Common myeloid progenitor, CD34-positive (primary cell): ENCODE measurements around the gene PTPRT.

Source experiments
- CTCF ChIA-PET: fragments of 350-600 bp; sonication (Branson Sonifier 250); formaldehyde crosslinking; loops from one replicate; lab custom pipeline; 2021; ENCODE audit warnings: antibody characterized with exemption; lab: Charles Lee
- POLR2A ChIA-PET: fragments of 350-600 bp; sonication (Branson Sonifier 250); formaldehyde crosslinking; loops from one replicate; lab custom pipeline; 2021; ENCODE audit warnings: antibody characterized with exemption; lab: Charles Lee
- DNase-seq, 3 donors: peaks; one replicate each; pipeline versions ENCODE4 v3.0.0 to v3.0.0-alpha.2; 2013
- H3K27ac ChIP-seq, 2 experiments: 1 replicate in 1 of 2; 2 replicates in 1 of 2; pipeline ENCODE4 v1.7.0; 2013; ENCODE audit warnings: inconsistent platforms in 2 of 2, low read length in 2 of 2, mild to moderate bottlenecking in 2 of 2, low read depth in 1 of 2, moderate library complexity in 1 of 2; ENCODE audit not compliant: severe bottlenecking in 2 of 2, insufficient read depth in 1 of 2, poor library complexity in 1 of 2
- H3K27me3 ChIP-seq, 5 experiments: replicated peaks in 2 of 5; 1 replicate in 3 of 5; 2 replicates in 2 of 5; pipeline versions ENCODE4 v1.6.1 to v1.7.0; 2013; ENCODE audit warnings: low read length in 4 of 5, mild to moderate bottlenecking in 2 of 5, moderate library complexity in 2 of 5, inconsistent platforms in 1 of 5; ENCODE audit not compliant: insufficient read depth in 5 of 5, control insufficient read depth in 4 of 5
- H3K36me3 ChIP-seq, 4 experiments: 1 replicate in 2 of 4; 2 replicates in 2 of 4; pipeline versions ENCODE4 v1.6.1 to v1.7.0; 2013; ENCODE audit warnings: low read length in 3 of 4, control low read depth in 1 of 4, mild to moderate bottlenecking in 1 of 4; ENCODE audit not compliant: control insufficient read depth in 4 of 4, insufficient read depth in 4 of 4
- H3K4me1 ChIP-seq, 4 experiments: 1 replicate in 3 of 4; 2 replicates in 1 of 4; pipeline versions ENCODE4 v1.6.1 to v1.7.1; 2013; ENCODE audit warnings: low read length in 3 of 4, mild to moderate bottlenecking in 3 of 4, control low read depth in 1 of 4, inconsistent platforms in 1 of 4, moderate library complexity in 1 of 4; ENCODE audit not compliant: control insufficient read depth in 4 of 4, insufficient read depth in 4 of 4; ENCODE audit errors: control extremely low read depth in 1 of 4
- H3K4me3 ChIP-seq, 7 experiments: 1 replicate in 4 of 7; 2 replicates in 3 of 7; pipeline versions ENCODE4 v1.5.1 to v1.7.0; 2013; ENCODE audit warnings: mild to moderate bottlenecking in 7 of 7, low read length in 6 of 7, moderate library complexity in 6 of 7, inconsistent platforms in 2 of 7, low read depth in 2 of 7, control low read depth in 1 of 7; ENCODE audit not compliant: insufficient read depth in 4 of 7, control insufficient read depth in 1 of 7; ENCODE audit errors: extremely low read depth in 1 of 7
- H3K9me3 ChIP-seq, 5 experiments: 1 replicate in 4 of 5; 2 replicates in 1 of 5; pipeline versions ENCODE4 v1.6.1 to v1.7.1; 2013; ENCODE audit warnings: low read length in 4 of 5, mild to moderate bottlenecking in 2 of 5, inconsistent platforms in 1 of 5, low read depth in 1 of 5, moderate library complexity in 1 of 5; ENCODE audit not compliant: control insufficient read depth in 4 of 5, insufficient read depth in 2 of 5; ENCODE audit errors: control extremely low read depth in 1 of 5
- WGBS: methylation state at CpG from one replicate; pipeline ENCODE4 v1.1.5; 2013; ENCODE audit not compliant: insufficient coverage; 5-methylcytosine and 5-hydroxymethylcytosine counted together

Gene PTPRT

DNA sequence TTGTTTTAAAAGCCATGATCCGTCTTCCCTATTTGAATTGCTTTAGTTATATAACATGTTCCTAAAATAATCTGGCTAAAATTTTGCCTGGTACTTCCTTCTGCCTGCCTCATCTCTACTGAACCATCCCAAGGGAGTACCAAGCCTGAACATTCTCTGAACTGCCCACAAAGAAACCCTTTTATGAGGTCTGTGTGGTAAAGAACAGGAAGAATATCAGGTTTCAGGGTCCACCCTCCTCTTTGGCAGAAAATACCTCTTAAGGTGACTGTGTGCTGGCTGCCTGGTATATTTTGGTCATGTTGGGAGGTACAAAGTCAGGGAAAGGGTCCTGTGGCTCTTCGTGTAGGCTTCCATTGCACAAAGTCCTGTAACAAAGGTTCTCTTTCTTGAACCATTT, 997.4 kb downstream of the PTPRT start:
- H3K4me3 ChIP-seq, result no peak overlapping the region
- no peaks in the 10 kb centered on the region for H3K36me3 ChIP-seq
- no peaks in the 10 kb centered on the region for H3K9me3 ChIP-seq
- 89% methylated on average over 1 of the region's 2 CpGs for WGBS
- ChIA-PET POLR2A (no interaction called here), CTCF (no interaction called here)
- H3K4me1 ChIP-seq, result no peaks in the 10 kb centered on the region
- H3K27me3 ChIP-seq, result no peaks in the 10 kb centered on the region
- DNase-seq, result no peak
- no peak overlapping the region for H3K27ac ChIP-seq

DNA sequence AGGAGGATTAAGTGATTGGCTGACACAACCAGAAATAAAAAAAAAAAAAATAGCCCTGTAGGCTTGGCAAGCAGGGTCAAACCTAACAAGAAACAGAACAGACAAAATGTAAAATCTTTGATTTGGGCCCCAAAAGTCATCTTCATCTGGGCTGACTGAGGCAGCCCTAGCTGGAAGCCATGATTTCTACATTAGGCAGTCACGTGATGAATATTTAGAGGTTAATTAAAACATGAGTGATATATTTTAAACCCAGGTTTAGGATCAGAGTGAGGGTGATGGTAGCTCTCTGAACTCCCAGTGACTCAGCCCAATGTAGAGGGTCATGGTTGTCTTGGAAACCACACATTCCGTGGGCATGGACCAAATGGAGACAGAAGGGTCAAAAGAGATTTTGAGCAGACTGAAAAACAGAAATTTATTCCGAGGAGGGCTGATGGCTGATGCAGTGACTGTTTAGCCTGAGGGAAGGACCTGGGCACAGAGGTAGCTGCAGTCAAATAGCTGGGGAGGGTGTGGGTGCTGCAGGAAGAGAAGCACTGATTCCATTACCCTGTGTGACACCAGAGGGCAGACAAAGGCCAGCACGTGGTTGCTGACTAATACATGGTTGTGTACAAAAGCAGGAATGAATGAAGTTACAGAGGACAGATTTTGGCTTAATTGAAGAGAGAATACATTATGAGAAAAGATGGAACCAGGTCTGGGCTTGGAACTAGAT, 998.4 kb downstream of the PTPRT start:
- 95% methylated on average over 2 of the region's 4 CpGs for WGBS
- Histone ChIP-seq H3K4me1 (no peaks in the 10 kb centered on the region), H3K27me3 (no peaks in the 10 kb centered on the region), H3K36me3 (no peaks in the 10 kb centered on the region), H3K27ac (no peak overlapping the region), H3K9me3 (no peaks in the 10 kb centered on the region), H3K4me3 (no peak overlapping the region)
- POLR2A ChIA-PET, result no interaction called here
- CTCF ChIA-PET, result no interaction called here
- DNase-seq, result no peak

DNA sequence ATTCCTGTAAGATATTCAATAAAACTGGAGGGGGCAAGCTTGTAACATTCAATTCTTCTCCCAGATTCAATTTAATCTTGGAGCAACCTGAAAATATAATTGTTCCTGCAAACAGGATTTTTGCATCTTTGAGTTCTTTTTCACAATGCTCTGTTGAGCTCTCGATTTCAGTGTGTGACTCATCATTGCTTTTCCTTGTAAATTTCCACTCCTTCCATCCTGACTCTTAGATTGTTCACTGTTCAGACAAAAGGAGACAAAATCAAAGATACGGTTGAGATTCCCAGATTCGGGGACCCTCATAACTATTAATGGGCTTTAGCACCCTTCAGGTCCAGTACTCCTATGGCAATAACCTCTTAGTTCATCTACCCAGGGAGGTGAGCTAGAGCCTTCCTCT, 999.6 kb downstream of the PTPRT start:
- DNase-seq, result no peak
- Histone ChIP-seq H3K27me3 (no peaks in the 10 kb centered on the region), H3K36me3 (no peaks in the 10 kb centered on the region), H3K27ac (no peak overlapping the region), H3K4me1 (no peaks in the 10 kb centered on the region), H3K4me3 (no peak overlapping the region), H3K9me3 (no peaks in the 10 kb centered on the region)
- CTCF ChIA-PET, result no interaction called here
- WGBS, result 97% methylated on average over 2 of the region's 3 CpGs
- POLR2A ChIA-PET, result no interaction called here

DNA sequence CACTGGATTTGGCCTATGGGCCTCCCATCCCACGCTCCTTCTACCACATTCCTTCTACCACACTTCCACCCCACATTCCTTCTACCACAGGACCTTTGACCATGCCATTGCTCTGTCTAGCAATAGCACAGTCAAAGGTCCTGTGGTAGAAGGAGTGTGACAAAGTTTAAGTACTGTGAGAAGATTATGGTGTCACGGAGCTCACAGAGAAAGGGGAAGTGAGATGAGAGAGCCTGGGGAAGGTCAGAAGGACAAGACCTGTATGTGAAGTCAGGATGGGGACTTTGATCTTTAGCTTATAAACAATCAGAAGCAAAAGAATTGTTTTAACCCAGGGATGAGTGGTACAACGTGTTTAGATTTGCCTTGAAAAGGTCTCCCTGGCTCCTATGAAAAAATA, 1003.4 kb downstream of the PTPRT start:
- POLR2A ChIA-PET, result no interaction called here
- Histone ChIP-seq H3K4me3 (no peak overlapping the region), H3K4me1 (no peaks in the 10 kb centered on the region), H3K27ac (no peak overlapping the region), H3K9me3 (no peaks in the 10 kb centered on the region), H3K36me3 (no peaks in the 10 kb centered on the region), H3K27me3 (no peaks in the 10 kb centered on the region)
- CTCF ChIA-PET, result no interaction called here
- DNase-seq, result no peak
- WGBS, result 57% methylated on average over 2 of the region's 3 CpGs

DNA sequence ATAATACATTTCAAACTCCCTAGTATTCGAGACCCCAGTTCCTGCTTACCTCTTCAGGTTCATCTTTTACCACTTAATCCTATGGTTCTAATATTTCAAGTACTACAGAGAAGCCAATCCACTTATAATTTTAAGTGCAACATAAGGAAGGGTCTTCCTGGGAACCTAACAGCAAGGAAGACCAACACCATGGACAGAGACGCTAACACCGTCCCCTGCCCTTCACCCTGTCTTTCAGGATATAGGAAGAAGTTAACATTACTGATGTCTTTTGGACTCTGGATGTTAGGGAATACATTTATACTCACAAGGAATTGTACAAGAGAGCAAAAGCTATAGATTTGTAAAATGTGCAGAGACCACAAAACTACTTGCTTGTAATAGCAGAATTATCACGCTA, 1006.6 kb downstream of the PTPRT start:
- no peaks in the 10 kb centered on the region for H3K9me3 ChIP-seq
- POLR2A ChIA-PET, result no interaction called here
- no peak overlapping the region for H3K4me3 ChIP-seq
- CTCF ChIA-PET, result no interaction called here
- no peak overlapping the region for H3K27ac ChIP-seq
- no peaks in the 10 kb centered on the region for H3K4me1 ChIP-seq
- 41% methylated on average over 3 of the region's 4 CpGs for WGBS
- H3K27me3 ChIP-seq, result no peaks in the 10 kb centered on the region
- no peak for DNase-seq
- H3K36me3 ChIP-seq, result no peaks in the 10 kb centered on the region

DNA sequence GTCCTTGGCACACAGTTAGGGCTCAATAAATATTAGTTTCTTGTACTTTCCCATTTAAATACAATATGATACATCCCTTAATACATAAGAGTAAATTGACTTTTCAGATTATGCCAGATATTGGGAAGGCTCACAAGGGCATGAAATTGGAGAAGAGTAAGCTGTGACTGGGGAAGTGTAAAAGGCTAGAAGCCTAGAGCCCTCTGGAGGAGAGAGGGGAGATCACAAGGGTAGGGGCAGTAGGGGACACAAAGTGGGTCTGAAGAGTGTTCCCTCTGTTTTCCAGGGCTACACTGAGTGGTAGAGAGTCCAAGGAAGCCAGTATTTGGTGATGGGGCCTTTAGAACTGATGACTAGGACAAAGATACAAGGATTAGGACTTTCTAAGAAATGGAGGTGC, 1008.6 kb downstream of the PTPRT start:
- Histone ChIP-seq H3K9me3 (no peaks in the 10 kb centered on the region), H3K27ac (no peak overlapping the region), H3K4me1 (no peaks in the 10 kb centered on the region), H3K27me3 (no peaks in the 10 kb centered on the region), H3K36me3 (no peaks in the 10 kb centered on the region), H3K4me3 (no peak overlapping the region)
- DNase-seq, result no peak
- CTCF ChIA-PET, result no interaction called here
- POLR2A ChIA-PET, result no interaction called here

DNA sequence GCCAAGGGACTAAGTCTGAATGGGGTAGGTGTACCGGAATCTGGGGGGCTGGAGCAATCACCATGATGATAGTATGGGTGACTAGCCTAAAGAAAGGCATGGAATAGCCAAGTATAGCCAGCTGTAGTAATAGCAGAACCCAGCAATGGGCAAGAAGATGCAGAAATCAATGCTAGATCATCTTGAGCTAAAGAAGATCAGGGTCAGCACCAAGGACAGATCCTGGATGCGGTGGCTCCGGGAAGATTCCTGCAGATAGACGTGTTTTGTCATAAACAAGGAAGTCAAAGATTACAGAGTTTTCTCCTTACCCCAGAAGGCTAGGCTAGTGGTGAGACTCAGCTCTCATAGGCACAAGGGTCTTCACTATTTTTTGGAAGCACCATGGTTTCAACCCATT, 1009.9 kb downstream of the PTPRT start:
- no peaks in the 10 kb centered on the region for H3K9me3 ChIP-seq
- H3K36me3 ChIP-seq, result no peaks in the 10 kb centered on the region
- H3K27ac ChIP-seq, result no peak overlapping the region
- no peaks in the 10 kb centered on the region for H3K27me3 ChIP-seq
- peak in 1 of 3 donors; percentile 14 for DNase-seq
- ChIA-PET POLR2A (no interaction called here), CTCF (no interaction called here)
- no peak overlapping the region for H3K4me3 ChIP-seq
- 29% methylated on average over 4 of the region's 4 CpGs for WGBS
- H3K4me1 ChIP-seq, result no peaks in the 10 kb centered on the region
